ENCODE data around the gene DERL3. TPM values are rescaled to one million over a fixed set of nuclear protein-coding genes. Genes with fewer than 3 reads are reported as not detected.

DERL3 gene
- total and polyA plus RNA-seq, 2 donors (not counting 1 experiment from before 2014, with no cell fraction given): 77.0 to 142 TPM

DNA sequence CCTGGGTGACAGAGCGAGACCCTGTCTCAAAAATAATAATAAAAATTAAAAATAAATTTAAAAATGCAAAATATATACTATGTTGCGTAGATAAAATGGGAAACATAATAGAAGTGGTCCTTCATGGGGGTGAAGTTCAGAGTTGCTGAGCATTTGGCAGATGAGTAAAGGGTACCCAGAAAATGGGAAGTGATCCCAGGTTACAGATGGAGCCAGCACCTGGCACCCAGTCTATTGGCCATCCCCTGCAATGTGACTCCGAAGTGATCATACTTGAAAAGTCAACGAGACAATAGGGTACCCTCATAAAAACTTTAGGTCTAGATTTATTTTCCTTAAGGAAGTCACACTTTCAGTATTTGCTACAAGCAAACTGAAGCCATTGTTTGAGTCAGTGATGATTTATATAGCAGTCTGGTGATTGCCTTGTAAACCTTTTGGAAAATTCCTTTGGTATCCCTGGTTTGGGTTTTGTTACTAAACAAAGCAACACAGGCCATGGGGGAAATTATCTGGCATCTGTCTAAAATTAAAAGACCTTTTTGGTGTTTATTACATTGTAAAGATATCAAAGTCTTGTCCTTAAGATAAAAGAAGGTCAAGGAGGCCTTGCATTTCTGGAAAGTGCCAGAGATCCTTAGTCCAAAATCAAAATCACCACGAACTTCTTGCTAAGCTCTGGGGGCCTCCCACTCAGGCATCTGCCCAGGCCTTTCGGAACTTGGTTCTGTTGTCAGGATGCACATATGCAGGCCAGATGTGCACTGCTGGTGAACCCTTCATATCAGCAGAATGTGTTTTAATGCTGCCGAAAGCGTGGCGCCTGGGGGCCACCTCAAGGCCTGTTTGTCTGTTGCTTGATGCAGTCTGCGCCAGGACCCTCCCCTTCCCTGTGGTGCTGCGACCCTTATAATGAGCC is 47.7 kb downstream of the DERL3 start:
- Histone ChIP-seq H3K4me3 (ENCODE audit: control extremely low read depth in 1 of 5, extremely low read depth in 1 of 5, insufficient read depth in 1 of 5, low read depth in 2 of 5, low read length in 4 of 5) (no peak overlapping the region), H3K27me3 (replicated peaks in 1 of 4; ENCODE audit: control extremely low read depth in 1 of 4, control insufficient read depth in 3 of 4, insufficient read depth in 4 of 4, low read length in 3 of 4) (no peaks in the 10 kb centered on the region), H3K9me3 (ENCODE audit: control extremely low read depth in 1 of 3, control insufficient read depth in 2 of 3, insufficient read depth in 1 of 3, low read length in 2 of 3) (no peaks in the 10 kb centered on the region), H3K79me2 (ENCODE audit: control insufficient read depth, insufficient read depth, low read length) (peaks cover 70% of the 10 kb centered on the region), H3K9ac (ENCODE audit: low read length) (no peak overlapping the region), H3K4me1 (ENCODE audit: control insufficient read depth in 2 of 2, insufficient read depth in 2 of 2, low read length in 2 of 2) (peaks cover 36 to 45% of the 10 kb centered on the region in 2 donors), H3K36me3 (replicated peaks in 1 of 2; ENCODE audit: control extremely low read depth in 1 of 2, control insufficient read depth in 1 of 2, extremely low read depth in 1 of 2, insufficient read depth in 2 of 2, low read length in 1 of 2) (peaks cover 0 to 39% of the 10 kb centered on the region in 2 experiments), H2AFZ (ENCODE audit: insufficient read depth, low read depth, low read length, poor library complexity, severe bottlenecking) (no peak overlapping the region), H3K27ac (ENCODE audit: low read length in 2 of 2) (no peak overlapping the region), H3K4me2 (replicated peaks; ENCODE audit: low read depth, low read length, poor library complexity, severe bottlenecking) (no peak overlapping the region), H4K20me1 (ENCODE audit: control insufficient read depth, insufficient read depth, low read length, poor library complexity, severe bottlenecking) (peaks cover 59% of the 10 kb centered on the region)
- intact Hi-C loops (cut with micrococcal nuclease): no loop called here
- Mint-ChIP-seq H3K4me1 (peaks cover 40% of the 10 kb centered on the region), H3K4me3 (no peak overlapping the region), H3K27me3 (no peaks in the 10 kb centered on the region), H3K9me3 (ENCODE audit: insufficient read depth) (no peaks in the 10 kb centered on the region), H3K27ac (peak overlapping the region; percentile 37)
- ChIA-PET CTCF (no interaction called here), POLR2A (no interaction called here)
- DNase-seq: no peak
- ATAC-seq (ENCODE audit: low read depth): no peak
- TF ChIP-seq EZH2 (IDR thresholded peaks at IDR 0.05; ENCODE audit: borderline replicate concordance, insufficient read depth, low read depth, low read length, poor library complexity, severe bottlenecking): no peak
- TF ChIP-seq, protein P1, sequence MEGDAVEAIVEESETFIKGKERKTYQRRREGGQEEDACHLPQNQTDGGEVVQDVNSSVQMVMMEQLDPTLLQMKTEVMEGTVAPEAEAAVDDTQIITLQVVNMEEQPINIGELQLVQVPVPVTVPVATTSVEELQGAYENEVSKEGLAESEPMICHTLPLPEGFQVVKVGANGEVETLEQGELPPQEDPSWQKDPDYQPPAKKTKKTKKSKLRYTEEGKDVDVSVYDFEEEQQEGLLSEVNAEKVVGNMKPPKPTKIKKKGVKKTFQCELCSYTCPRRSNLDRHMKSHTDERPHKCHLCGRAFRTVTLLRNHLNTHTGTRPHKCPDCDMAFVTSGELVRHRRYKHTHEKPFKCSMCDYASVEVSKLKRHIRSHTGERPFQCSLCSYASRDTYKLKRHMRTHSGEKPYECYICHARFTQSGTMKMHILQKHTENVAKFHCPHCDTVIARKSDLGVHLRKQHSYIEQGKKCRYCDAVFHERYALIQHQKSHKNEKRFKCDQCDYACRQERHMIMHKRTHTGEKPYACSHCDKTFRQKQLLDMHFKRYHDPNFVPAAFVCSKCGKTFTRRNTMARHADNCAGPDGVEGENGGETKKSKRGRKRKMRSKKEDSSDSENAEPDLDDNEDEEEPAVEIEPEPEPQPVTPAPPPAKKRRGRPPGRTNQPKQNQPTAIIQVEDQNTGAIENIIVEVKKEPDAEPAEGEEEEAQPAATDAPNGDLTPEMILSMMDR (IDR thresholded peaks at IDR 0.05): no peak
- 96% methylated on average over 7 of the region's 11 CpGs for WGBS (ENCODE audit: insufficient coverage)

DNA sequence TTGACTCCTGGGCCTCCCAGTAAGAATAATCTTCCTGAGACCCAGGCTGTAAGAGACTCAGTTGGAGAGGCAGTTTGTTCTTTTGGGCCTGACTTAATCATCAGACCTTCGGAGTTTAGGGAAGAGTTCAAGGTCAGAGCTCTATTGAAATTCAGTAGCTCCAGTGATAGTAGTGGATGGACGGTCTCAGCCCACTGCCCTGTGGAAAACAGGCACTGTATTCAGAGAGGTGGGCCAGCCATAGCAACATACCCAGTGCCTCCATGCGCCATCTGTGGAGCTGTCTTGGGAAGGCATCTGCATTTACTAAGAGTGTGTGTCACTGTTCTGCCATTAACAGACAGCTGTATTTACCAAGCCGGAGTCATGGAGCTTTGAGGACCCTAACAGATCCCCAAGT is 49.2 kb downstream of the DERL3 start:
- Histone ChIP-seq H4K20me1 (ENCODE audit: control insufficient read depth, insufficient read depth, low read length, poor library complexity, severe bottlenecking) (peaks cover 59% of the 10 kb centered on the region), H3K4me3 (ENCODE audit: control extremely low read depth in 1 of 5, extremely low read depth in 1 of 5, insufficient read depth in 1 of 5, low read depth in 2 of 5, low read length in 4 of 5) (no peak overlapping the region), H2AFZ (ENCODE audit: insufficient read depth, low read depth, low read length, poor library complexity, severe bottlenecking) (no peak overlapping the region), H3K27ac (ENCODE audit: low read length in 2 of 2) (peak overlapping the region in 1 of 2 donors; percentile 3), H3K79me2 (ENCODE audit: control insufficient read depth, insufficient read depth, low read length) (peaks cover 70% of the 10 kb centered on the region), H3K9ac (ENCODE audit: low read length) (no peak overlapping the region), H3K36me3 (replicated peaks in 1 of 2; ENCODE audit: control extremely low read depth in 1 of 2, control insufficient read depth in 1 of 2, extremely low read depth in 1 of 2, insufficient read depth in 2 of 2, low read length in 1 of 2) (peaks cover 0 to 31% of the 10 kb centered on the region in 2 experiments), H3K4me2 (replicated peaks; ENCODE audit: low read depth, low read length, poor library complexity, severe bottlenecking) (peak overlapping the region; percentile 8), H3K27me3 (replicated peaks in 1 of 4; ENCODE audit: control extremely low read depth in 1 of 4, control insufficient read depth in 3 of 4, insufficient read depth in 4 of 4, low read length in 3 of 4) (no peaks in the 10 kb centered on the region), H3K9me3 (ENCODE audit: control extremely low read depth in 1 of 3, control insufficient read depth in 2 of 3, insufficient read depth in 1 of 3, low read length in 2 of 3) (no peaks in the 10 kb centered on the region), H3K4me1 (ENCODE audit: control insufficient read depth in 2 of 2, insufficient read depth in 2 of 2, low read length in 2 of 2) (peaks cover 37 to 46% of the 10 kb centered on the region in 2 donors)
- intact Hi-C loops (cut with micrococcal nuclease): loop anchor here (5.0 to 10.0 kb wide), 2 partner anchors 123 to 225 kb away; partner anchors contain the start of gene CABIN1
- Mint-ChIP-seq H3K4me3 (peak overlapping the region; percentile 20), H3K9me3 (ENCODE audit: insufficient read depth) (no peaks in the 10 kb centered on the region), H3K4me1 (peaks cover 42% of the 10 kb centered on the region), H3K27me3 (no peaks in the 10 kb centered on the region), H3K27ac (peak overlapping the region; percentile 10)
- 100% methylated on average over 4 of the region's 4 CpGs for WGBS (ENCODE audit: insufficient coverage)
- no peak for DNase-seq
- TF ChIP-seq, protein P1 (IDR thresholded peaks at IDR 0.05): no peak
- TF ChIP-seq EZH2 (IDR thresholded peaks at IDR 0.05; ENCODE audit: borderline replicate concordance, insufficient read depth, low read depth, low read length, poor library complexity, severe bottlenecking): no peak
- no peak for ATAC-seq (ENCODE audit: low read depth)
- POLR2A ChIA-PET: interaction anchor here (0.9 to 1.4 kb wide), 6 partner anchors 8 to 48 kb away, joined by 3 to 11 read pairs (median 4); partner anchors contain the start of genes DERL3, MMP11 and ZNF70
- CTCF ChIA-PET: interaction anchor here (0.8 to 2.3 kb wide), 6 partner anchors 16 to 68 kb away, joined by 3 to 7 read pairs (median 4); partner anchors contain the start of genes MMP11 and SLC2A11

Measured in B cell (primary cell).